Measurements from ENCODE around the gene RET.
"Not testable (repeated sequence)": the region's sequence is repeated elsewhere in the genome, so short reads cannot be mapped to it uniquely, and the experiment has no call there.

The RET gene

DNA sequence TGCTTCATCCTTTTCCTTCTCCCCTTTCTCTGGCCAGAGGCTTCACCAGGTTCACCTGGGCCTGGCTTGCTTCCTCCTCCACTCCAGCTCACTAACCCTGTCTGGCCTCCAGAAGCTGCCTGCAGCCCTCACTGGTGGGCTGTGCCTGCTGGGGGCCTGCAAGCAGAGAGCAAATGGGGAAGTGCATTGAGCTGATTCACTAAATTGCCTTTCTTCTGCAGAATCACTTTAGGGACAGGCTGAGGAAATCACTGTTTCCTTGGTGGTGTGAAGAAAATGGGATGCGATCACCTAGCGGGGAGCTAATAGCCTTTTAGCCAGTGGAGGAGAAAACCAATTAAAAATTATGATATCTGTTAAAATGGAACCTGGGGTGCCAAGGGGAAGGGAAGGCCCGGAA lies 3.0 kb downstream of the RET start:
- no peak for DNase-seq

DNA sequence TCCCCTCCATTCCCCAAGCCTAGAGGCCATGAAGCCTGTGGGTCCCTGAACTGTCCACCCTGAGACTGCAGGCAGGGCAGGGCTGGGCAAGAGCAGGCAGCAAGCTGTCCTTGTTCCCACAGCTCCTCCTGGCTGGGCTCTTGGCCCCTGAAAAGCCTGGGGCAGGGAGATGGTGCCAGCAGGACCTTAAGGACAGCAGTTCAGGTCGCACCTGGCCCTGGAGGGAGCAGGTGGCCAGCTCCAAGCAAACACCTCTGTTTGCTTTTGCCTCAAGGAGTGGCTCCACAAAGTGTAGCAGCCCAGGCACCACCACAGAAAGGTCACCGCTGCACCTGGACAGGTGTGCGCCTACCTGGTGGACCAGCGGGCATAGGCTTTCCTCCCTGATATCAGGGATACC lies 5.2 kb downstream of the RET start:
- DNase-seq, result no peak

- DNase-seq, result no peak
Observed at GRCh38 chr10:43082746-43083145, 5.9 kb downstream of the RET start.

DNA sequence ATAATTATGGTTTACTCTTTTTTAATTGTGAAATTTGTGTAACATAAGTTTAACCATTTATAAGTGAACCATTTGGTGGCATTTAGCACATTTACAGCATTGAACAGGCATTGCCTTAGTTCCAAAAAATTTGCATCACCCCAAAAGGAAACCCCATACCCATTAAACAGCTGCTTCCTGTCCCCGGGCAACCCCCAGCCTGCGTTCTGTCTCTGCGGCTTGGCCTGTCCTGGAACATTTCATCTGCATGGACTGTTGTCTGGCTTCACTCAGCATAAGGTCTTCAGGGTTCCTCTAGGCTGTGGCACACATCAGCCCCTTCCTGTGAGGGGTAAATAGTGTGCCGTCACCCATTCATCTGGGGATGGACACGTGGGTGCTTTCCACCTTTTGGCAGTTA lies 6.9 kb downstream of the RET start:
- no peak for DNase-seq

- no peak for DNase-seq
Observed at GRCh38 chr10:43084812-43085211, 7.9 kb downstream of the RET start.

DNA sequence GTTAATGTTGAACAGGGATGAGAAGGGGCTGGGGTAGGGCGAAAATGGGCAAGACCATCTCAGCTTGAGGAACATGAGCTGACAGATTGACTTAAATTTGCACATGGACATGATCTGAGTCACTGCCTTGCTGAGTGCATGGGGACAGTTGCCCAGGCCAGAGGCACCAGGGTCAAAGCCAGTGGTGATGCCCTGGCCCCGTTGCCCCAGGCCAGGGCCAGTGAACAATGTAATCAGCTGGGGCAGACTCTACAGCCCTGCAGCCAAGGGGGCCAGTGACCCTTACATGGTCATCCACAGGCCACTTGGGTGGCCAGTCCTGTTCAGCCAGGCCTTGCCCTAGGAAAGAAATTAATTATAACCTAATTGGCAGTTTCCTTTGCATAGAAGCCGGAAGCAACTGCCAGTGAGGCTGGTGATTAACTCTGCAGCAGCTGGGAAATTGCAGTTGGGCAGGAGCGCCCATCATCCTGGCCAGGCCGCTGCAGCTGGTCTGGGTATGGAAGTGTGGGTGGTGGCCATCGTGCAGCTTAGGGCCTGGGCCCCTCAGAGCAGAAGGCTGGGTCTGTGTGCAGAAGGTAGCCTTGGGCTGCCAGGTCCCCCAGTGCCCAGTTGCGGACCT lies 9.6 kb downstream of the RET start:
- DNase-seq, result no peak

GRCh38 chr10:43089519-43089918 lies 12.7 kb downstream of the RET start:
- DNase-seq, result no peak

GRCh38 chr10:43090188-43090587 lies 13.3 kb downstream of the RET start:
- DNase-seq, result no peak

DNA sequence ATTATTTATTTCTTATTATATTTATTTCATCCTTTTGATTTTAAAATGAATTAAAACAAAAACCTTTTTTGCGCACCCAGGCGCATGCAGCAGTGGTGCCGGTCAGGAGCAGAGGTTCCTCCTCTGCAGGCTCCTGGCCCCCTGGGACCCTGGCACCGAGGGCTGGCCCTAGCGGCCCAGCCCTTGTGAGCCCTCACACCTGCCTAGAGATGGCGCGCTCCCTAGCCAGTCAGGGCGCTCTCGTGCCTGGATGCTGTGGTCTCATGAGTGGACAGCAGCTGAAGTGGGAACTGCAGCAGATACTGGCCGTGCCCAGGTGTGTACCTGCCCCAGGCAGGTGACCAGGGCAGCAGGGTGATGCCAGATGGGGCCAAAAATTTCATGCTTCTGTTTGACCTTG lies 13.8 kb downstream of the RET start:
- no peak for DNase-seq

GRCh38 chr10:43091846-43092245 lies 15.0 kb downstream of the RET start:
- DNase-seq, result no peak

DNA sequence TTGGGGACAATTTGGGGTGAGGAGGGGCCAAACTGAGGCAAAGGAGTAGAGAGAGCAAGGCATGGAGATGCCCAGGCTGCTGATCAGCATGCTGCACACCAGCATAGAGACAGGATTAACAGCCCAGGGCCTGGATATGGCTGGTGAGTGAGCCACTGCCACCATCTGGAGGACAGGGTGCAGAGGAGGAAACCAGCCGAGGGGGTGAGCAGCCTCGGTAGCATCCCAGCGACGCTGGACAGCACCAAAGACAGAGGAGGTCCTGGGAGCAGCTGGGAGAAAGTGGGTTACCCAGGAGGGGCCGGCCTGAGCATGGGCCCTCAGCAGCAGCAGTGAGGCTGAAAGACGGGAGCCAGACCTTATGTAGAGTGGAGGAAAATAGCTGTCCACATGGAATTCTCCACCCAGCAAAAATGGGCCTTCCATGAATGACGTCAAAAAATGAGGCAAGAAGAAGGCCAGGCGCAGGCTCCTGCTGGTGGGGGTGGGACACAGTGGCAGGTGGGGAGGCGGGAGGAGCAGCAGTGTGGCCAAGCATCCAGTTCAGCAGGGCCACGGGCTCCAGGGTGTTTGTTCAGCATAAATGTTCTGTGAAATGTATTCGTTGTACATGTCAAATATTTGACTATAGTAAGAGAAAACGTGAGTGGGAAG lies 16.7 kb downstream of the RET start:
- no peak for DNase-seq

DNA sequence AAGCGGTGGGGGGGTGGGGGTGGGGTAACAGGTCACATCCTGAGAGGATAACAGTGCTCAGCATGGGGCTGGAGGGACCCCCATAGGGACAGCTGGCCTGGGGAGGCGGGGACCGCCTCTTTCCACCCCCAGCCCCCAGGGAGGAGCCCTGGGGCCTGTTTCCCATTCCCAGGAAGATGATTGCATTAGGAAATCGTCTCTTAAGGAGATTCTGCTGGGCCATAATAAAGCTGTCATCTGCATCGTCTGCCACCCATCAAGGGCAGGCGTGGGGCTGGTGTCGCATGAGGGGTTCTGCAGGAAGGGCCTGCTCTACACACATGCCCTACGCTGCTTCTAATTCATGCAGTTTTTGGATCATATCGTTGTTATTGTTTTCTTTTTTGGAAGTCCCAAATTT lies 17.2 kb downstream of the RET start:
- DNase-seq, result no peak

- DNase-seq, result not testable (repeated sequence)
Observed at GRCh38 chr10:43099339-43099738, 22.5 kb downstream of the RET start.

DNA sequence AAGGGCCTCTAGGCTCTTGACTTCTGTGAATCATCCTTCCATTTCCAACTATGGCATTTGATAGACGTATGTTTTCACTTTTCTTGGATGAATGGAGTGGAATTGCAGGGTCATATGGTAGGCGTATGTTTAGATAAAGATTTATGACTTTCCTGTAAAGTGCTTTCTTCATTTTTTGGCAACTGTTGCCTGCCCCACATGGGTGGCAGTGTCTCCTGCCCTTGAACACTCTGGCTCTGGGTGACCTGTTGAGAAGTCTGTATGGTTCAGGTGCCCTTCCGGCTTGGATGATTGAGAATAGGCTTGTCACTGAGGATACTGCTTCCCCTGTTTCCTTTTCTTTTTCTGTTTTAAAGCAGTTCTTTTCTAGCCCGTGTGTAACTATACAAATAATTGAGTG lies 23.1 kb downstream of the RET start:
- no peak for DNase-seq

DNA sequence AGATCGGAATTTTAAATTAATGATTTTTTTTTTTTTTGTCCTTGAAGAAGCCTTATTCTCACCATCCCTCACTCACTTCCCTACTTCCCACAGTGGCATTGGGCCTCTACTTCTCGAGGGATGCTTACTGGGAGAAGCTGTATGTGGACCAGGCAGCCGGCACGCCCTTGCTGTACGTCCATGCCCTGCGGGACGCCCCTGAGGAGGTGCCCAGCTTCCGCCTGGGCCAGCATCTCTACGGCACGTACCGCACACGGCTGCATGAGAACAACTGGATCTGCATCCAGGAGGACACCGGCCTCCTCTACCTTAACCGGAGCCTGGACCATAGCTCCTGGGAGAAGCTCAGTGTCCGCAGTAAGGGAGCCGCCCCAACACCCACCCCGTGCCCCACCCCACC lies 23.5 kb downstream of the RET start:
- DNase-seq, result no peak

DNA sequence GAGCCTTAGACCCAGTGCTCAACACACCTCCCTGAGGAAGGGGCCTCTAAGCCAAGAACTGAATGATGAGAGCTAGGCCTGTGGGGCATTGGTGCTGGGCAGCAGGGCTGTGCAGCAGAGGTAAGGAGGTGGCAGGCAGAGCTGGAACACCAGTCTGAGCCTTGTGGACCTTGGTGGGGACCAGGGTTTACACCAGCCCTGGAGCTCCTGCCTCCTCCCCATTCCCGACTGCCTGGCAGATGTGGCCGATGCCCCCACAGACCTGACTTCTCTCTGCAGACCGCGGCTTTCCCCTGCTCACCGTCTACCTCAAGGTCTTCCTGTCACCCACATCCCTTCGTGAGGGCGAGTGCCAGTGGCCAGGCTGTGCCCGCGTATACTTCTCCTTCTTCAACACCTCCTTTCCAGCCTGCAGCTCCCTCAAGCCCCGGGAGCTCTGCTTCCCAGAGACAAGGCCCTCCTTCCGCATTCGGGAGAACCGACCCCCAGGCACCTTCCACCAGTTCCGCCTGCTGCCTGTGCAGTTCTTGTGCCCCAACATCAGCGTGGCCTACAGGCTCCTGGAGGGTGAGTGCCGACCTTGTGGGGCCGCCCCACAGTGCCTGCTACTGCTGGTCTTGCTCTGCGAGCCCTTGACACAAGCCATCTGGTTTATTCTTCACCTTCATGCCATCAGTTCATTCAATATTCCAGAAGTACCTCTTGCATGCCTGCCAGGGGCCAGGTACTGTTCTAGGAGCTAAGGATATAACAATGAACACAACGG lies 25.4 kb downstream of the RET start:
- no peak for DNase-seq

DNA sequence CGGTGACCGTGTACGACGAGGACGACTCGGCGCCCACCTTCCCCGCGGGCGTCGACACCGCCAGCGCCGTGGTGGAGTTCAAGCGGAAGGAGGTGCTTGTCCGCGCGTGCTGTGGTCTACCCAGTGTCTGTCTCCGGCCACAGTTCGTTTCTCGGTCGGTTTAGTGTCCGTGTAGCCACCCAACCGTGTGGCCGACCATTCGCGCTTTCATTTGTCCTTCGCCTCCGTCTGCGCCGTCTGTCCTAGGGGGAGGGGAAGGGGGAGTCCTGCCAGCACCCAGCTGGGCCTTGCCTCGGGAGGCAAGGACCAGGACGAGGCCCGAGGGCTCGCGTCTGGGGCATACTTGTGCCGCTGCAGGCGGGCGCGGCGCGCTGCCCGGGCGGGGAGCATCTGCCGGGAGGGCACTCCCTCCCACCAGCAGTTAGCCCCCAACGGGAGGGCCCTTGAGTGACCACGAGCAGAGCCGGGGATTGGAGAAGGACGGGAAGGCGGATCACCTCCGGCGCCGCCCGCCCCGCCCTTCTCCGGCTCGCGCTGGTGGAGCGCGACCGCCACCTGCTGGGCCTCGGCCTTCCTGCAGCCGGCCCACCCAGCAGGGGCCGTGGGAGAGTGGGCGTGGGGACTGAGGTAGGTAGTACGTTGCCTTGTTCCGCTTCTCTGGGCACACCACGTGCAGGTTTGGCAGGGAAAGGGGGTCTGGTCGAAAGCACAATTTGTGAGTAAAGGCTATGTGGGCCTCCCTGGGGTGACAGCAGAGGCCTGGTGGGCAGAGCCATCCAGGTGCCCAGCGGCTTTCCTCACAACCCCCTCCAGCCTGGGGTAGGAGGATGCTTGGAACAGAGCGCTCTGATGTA lies 28.5 kb downstream of the RET start:
- peak; percentile 78 for DNase-seq

DNA sequence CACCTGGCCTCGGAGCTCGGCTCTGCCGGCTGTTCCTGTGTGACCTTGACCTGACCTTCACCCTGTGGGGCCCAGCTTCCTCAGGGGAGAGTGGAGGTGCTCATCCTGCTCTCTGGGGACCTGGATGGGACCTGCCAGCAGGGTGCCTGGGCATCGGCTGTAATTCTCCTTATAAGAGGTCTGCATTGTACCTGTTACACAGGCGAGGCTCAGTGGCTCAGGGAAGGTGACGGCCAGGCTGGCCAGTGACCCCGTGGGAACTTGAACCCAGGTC lies 29.0 kb downstream of the RET start:
- no peak for DNase-seq

DNA sequence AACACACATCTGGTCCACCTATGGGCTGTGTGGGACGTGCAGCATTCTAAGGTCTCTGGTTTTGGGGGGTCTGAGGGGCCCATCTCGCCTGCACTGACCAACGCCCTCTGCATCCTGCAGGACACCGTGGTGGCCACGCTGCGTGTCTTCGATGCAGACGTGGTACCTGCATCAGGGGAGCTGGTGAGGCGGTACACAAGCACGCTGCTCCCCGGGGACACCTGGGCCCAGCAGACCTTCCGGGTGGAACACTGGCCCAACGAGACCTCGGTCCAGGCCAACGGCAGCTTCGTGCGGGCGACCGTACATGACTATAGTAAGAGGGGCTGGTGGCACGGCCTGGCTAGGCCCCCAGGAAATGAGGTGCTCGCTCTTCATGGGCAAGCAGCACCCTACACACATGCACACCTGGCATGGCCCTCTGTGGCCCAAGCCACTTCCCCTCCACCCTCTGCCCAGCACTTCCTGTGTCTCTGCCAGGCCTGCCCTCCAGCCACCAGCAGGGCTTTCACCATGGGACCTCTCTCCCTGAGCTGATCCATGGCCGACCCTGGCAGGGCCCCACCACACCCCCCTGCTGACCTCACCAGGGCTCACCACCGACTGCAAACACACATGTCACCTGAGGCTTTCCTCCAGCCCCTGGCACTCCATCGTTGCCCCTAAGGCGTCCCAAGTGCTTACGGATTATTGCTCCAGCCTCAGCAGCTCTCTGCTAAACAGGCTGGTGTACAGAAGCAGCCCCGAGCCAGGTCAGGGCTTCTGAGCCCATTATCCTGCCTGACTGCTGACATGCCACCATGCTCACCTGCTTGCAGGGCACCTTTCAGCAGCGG lies 29.6 kb downstream of the RET start:
- no peak for DNase-seq

GRCh38 chr10:43108951-43109350 lies 32.1 kb downstream of the RET start:
- DNase-seq, result no peak

DNA sequence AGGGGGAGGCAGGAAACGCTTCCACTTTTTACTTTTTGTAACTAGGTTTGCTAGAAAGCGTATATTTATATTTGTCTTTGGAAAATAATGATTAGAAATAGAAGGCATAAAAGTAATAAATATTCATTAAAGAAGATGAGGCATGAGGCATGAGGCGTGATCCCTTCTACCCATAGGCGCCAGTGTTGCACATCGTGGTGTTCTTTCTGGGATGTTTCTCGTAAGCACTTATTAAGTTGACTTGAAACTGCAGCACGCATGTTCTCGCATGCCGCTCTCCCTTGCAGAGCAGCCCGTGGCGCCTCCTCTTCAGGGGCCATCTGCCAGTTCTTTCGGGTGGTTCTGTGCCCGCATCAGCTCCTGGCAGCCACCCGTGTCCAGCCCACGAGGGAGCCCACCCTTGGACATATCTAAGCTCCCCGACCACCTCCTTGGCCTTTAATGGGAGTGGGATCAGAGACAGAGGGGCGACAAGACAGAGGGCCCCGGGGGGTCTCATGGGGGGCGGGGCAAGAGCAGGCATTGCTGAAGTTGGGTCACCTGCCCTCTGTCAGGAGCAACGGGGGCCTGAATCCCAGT lies 32.9 kb downstream of the RET start:
- no peak for DNase-seq

GRCh38 chr10:43110338-43111071 lies 33.6 kb downstream of the RET start:
- DNase-seq, result no peak
